Erythroblast (primary cell): Measurements from ENCODE around the gene HS3ST6.

Experiments used
- DNase-seq, 2 experiments: peaks; one replicate each; lab custom pipeline; 2025; lab: John Stamatoyannopoulos, UW
- GATA1 ChIP-seq: IDR thresholded peaks from 2 replicates; pipeline ENCODE4 v1.6.1; 2011; ENCODE audit warnings: low read depth, mild to moderate bottlenecking, control low read depth, low read length, moderate library complexity
- POLR2A ChIP-seq: IDR thresholded peaks from 2 replicates; pipeline ENCODE4 v1.6.1; 2011; ENCODE audit warnings: mild to moderate bottlenecking, low read length

Gene HS3ST6

DNA sequence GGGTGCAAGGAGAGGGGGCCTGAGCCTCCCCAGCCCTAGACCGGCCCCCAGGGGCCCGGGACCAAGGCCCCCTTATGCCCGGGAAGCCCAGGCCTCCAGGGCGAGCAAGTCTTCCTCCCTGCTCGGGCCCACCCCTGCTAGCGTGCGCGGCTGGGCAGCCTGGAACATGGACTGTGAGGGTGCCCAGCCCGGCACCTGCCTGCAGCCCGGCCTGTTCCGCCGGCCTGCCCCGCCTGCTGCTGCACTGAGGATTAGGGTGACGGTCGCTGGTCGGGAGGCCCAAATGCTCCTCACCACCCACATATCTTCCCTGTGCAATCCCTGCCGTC is 6.0 kb downstream of the HS3ST6 start:
- TF ChIP-seq GATA1, result no peak
- TF ChIP-seq POLR2A, result no peak

DNA sequence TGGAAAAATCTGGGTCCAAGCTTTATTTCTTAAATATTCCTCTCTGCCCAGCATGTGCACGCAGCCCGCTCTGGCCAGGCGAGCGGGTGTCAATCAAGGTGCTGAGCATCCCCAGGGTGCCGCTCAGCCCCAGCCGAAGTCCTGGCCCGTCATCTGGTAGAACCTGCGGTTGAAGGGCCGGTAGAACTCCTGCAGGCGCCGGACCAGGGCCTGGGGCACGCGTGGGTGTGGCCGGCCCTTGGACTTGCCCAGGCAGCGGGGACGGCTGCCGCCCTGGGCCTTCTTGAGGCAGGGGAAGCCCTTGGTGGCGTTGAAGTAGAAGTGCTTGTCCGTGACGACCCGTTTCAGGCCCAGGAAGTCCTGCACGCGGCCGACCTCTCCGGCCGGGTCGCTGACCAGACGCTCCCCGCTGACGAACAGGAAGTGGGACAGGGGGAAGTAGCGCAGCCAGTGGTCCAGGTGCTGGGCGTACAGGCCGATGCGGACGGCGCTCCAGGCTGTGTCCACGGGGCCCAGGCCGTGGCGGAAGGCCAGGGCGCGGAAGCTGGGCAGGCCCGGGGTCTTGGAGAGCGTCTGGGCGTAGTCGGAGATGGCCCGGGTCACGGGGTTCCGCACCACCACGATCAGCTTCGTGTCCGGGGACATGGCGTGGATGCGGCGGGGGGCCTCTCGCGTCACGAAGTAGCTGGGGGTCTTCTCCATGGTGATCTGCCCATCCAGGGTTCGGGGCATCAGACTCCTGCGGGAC is 6.6 kb downstream of the HS3ST6 start:
- TF ChIP-seq GATA1 (no peak), POLR2A (no peak)

More for the DNA sequence above, 6.0 kb downstream of the HS3ST6 start:
- DNase-seq, result no peak

DNA sequence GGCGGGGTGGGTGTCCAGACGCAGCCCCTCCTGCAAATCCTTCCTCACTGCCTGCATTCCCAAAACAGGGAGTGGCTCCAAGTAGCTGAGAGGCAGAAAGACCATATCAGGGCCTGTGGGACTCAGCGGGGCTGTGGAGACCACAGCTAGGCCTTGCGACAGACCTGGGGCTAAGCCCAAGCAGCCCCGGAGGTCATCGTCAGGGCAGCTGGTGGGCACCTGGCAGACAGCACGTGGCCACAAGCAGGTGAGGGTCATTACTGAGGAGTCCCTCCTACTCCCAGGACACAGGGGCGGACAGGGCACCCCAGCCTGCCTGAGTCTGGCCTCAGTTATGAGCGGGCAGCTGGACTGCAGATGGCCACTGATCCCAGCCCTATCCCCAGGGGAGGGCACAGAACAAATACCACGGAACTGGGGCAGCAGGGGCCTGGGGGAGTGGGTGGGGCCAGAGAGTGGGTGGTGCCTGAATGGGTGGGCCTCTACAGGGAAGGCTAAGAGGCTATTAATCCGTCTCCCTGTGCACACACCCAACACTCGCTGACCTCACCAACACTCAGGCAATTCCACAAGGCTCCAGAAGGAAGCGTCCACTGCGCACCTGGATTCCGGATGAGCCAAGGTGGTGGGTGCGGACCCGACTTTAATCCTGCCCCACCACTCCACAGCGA is 8.5 kb downstream of the HS3ST6 start:
- DNase-seq, result no peak

More for the DNA sequence above, 6.6 kb downstream of the HS3ST6 start:
- DNase-seq, result no peak

DNA sequence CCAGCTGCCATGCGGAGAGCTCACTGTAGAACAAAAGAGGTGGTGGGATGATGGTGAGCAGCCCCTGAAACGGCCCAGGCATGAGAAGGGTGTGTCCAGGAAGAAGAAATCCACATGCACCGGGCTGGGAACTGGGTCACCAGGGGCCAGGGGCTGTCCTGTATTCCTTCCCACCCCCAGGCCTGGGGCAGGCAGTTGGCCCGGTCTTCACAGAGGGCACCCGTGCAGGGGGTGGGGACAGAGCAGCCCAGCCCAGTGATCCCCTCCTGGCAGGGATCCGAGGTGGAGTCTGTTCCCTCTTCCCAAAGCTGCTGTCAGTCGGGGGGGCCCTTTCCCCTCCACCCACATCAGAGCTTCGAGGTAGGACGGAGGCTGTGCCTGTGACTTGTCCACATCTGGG is 9.2 kb downstream of the HS3ST6 start:
- TF ChIP-seq POLR2A, result no peak
- TF ChIP-seq GATA1, result no peak
- no peak for DNase-seq

More for the DNA sequence above, 8.5 kb downstream of the HS3ST6 start:
- TF ChIP-seq POLR2A (no peak), GATA1 (no peak)

DNA sequence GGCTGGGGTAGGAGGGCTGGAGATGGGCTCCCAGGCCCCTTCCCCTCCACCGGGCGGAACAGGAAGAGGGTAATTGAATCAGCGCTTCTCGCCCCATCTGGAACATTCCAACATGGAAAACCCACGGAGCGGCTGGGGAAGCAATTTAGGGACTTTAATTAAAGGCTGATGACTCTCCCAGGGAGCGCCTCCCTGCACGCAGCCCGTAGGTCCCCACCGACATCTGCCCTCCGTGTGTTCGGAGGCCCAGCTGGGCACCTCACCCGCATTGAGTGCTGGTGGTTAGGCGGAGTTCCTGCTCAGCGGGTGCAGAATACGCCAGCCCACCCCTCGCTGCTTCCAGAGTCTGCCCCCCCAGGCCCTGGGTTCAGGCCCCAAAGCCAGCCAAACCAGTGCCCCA is 10.0 kb downstream of the HS3ST6 start:
- no peak for DNase-seq
- no peak for TF ChIP-seq GATA1
- TF ChIP-seq POLR2A, result no peak

DNA sequence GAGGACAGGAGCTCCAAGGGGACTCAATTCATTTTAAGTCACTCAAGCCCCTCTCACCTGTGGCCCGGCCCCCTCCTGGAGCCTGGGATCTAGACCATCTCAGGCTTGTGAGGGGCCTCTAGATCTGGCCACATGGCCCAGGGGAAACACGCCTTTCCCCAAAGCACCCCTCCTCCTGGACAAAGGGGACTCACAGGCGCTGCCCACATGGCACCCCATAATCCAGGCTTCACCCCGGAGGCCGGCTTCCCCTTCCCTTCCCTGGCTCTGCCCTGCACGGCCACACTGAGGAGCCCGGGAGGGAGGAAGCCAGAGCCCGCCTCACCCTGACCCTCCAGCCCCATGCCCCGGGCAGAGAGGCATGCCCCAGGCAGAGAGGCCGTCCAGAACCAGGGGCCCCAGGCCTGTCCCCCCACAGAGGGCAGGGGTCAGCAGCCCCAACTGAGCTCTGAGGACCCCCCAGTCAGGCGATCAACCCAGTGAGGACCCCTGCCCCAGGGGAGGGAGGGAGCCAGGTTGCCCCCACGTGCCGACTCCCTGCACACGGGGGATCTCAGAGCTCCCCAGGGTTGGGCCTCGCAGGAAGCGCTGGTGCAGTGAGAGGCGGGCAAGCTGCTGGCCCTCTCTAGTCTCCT is 10.9 kb downstream of the HS3ST6 start:
- TF ChIP-seq GATA1 (no peak), POLR2A (no peak)
- no peak for DNase-seq

DNA sequence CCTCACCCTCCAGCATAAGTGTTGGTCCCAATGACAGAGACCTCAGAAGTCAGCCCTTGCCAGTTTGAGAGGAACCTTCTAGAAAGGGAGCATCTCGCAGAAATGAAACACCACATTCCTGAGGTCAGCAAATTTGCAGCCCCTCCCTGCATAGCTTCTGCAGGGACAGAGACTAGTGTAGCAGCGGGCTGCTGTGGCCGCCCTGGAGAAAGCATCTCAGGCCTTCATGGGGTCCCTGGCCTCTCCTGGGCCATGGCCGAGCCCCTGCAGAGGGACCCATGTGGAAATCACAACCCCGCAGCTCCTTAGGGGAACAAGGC is 11.4 kb downstream of the HS3ST6 start:
- TF ChIP-seq POLR2A (no peak), GATA1 (no peak)
- no peak for DNase-seq

DNA sequence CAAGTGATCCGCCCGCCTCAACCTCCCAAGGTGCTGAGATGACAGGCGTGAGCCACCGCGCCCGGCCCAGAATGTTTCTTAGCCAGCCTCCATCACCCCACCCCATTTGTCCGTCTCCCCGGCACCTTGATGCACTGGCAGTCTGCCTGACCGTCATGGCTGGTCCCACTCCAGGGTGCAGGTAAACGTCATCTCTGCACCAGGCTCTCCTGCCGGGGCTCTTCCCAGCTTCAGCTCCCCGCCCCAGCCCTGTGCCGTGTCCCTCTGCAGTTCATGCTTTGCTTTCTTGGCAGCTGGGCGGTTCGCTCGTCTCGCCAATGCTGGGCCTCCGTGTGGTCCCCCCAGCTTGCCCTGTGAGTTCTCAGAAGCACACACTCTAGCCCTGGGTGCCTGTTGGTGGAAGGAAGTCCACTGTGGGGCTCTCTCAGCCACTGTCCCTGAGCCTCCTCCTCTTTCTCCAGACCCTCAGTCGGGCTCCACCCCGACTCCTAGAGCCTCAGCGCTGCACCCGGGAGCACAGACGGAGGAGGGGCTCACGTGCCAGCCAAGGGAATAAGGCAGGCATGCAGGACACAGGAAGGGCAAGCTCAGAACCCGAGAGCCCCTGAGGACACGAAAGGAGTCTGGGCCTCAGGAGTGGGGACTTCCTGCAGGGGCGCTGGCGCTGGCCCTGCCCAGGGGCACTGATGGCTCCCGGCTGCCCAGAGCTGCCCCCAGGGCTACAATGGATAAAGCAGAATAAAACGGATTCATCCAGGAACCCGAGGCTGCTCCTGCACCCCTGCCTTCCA is 12.0 kb downstream of the HS3ST6 start:
- no peak for TF ChIP-seq POLR2A
- no peak for TF ChIP-seq GATA1
- no peak for DNase-seq

DNA sequence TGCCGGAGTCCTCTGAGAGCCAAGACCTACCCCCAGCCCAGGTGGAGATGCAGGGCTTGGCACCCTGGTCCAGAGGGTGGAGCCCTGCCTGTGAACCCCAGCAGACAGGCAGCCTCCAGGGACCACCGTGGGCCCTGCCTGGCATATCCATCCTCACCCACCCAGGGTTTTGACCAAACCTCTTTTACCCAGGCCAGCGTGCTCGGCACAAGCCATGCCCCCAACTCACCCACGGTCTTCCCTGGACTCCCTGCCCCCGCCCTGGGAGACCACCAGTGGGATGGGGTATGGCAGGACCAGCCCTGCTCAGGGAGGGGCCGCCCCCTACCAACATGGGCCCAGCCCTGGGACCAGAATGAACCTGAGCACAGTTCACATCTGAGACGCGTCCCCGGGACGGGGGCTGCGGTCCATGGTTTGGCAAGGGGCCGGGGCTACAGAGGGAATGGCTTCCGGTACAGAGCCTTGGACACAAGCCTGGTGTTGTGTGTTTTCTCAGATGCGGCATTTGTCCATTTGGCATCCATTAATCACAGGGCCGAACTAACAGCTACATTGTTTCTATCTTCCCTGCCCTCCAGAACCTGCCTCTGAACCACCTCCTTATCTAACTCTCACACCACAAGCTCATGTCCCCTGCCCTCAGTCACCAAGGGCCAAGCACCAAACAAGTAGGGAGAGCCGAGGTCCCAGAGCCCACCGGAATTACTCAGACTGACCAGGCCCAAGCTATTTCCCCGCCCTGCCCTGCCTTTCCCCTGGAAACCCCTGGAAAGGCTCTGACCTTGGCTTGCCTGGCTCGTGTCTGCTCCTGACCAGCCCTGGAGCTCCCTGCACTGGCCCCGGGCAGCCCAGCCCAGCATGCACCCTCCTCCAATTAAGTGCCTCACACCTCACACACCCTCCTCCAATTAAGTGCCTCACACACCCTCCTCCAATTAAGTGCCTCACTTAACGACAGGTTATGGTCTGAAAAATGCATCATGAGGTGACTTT is 14.1 kb downstream of the HS3ST6 start:
- DNase-seq, result no peak
- no peak for TF ChIP-seq POLR2A
- no peak for TF ChIP-seq GATA1

DNA sequence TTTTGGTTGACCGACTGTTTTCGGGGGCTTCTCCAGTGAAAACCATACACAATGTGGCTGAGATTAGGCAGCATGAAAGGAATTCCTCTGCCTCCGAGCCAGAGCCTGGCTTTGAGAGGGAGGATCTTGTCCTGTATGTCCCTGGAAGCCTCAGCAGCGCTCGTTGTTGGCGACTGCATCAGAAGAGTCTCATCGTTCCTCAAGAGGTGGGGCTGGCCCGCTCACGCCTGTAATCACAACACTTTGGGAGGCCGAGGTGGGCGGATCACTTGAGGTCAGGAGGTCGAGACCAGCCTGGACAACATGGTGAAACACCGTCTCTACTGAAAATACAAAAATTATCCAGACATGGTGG is 15.0 kb downstream of the HS3ST6 start:
- TF ChIP-seq POLR2A (no peak), GATA1 (no peak)

DNA sequence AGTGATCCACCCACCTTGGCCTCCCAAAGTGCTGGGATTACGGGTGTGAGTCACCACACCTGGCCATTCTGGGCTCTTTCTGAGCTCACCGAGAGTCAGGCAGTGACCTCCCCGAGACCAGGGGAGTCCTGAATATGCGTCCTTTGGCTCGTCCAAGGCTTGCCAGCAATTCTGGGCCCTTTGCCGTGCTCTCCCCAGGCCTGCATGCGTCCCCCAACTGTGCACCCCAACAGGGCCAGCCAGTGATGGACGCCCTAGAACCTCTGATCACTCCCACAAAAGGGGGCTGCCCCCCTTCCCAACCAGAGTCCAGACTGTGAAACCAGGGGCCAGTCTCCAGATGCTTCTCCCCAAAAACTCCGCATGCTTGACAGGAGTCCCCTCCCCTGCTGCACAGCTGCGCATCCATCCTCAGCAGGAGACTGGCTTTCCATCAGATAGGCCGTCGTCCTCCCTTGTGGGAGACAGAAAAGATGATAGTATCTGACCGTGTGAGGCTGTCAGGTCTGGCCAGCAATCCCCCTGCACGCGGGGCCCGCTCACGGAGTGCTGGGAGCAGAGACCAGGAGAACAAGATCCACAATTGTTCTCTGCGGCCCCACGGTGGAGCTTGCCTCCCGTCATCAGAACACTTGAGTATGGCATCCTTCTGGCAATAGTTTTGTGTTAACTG is 15.5 kb downstream of the HS3ST6 start:
- no peak for DNase-seq
- TF ChIP-seq POLR2A (no peak), GATA1 (no peak)

More for the DNA sequence above, 15.0 kb downstream of the HS3ST6 start:
- DNase-seq, result no peak

DNA sequence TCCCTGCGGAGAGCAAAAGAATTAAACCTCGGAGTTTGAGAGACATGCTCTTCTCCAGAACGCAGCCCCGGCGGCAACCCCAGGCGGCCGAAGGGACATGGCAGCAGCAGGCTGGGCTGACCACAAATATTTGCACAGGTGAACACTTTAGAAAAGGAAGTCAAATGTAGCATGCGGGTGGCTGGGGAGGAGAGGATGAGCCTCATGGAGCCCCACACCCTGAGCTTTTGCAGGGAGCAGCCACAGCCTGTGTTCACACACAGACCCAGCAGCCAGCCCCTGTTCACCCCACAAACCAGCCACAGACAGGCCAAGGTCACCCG is 17.8 kb downstream of the HS3ST6 start:
- TF ChIP-seq GATA1, result no peak
- TF ChIP-seq POLR2A, result no peak
- DNase-seq, result no peak
